ENCODE data around the gene ZNRD2. TPM values are rescaled to one million over a fixed set of nuclear protein-coding genes. Genes with fewer than 3 reads are reported as not detected.

ZNRD2 gene
- total RNA-seq, 1 experiment from 2014 or later = 45.8 TPM

- Histone ChIP-seq H2AK5ac (ENCODE audit: insufficient read length, low read length) (no peak overlapping the region), H3T11ph (ENCODE audit: low read length) (no peak overlapping the region), H3K4ac (ENCODE audit: low read depth, low read length) (no peak overlapping the region), H2BK15ac (ENCODE audit: low read depth, low read length) (no peak overlapping the region), H2AFZ (ENCODE audit: low read length) (no peak overlapping the region), H2BK20ac (ENCODE audit: low read depth, low read length, poor library complexity, severe bottlenecking) (no peak overlapping the region), H2BK5ac (ENCODE audit: insufficient read length, low read length) (no peak overlapping the region), H3K27me3 (ENCODE audit: insufficient read depth, low read length) (peaks cover 8% of the 10 kb centered on the region; the same call in 1 of the 2 replicates), H2BK12ac (ENCODE audit: insufficient read length, low read depth, low read length) (no peak overlapping the region), H3K56ac (ENCODE audit: insufficient read length, low read depth, low read length) (no peak overlapping the region), H4K8ac (replicated peaks; ENCODE audit: insufficient read length, low read depth, low read length) (no peak overlapping the region), H3K27ac (ENCODE audit: insufficient read length, low read depth, low read length) (no peak overlapping the region), H3K79me1 (ENCODE audit: insufficient read depth, low read depth, low read length, poor library complexity, severe bottlenecking) (peaks cover 4% of the 10 kb centered on the region), H3K23me2 (ENCODE audit: insufficient read length, low read depth, low read length, poor library complexity, severe bottlenecking) (peaks cover 16% of the 10 kb centered on the region), H2BK120ac (ENCODE audit: low read depth, low read length, poor library complexity, severe bottlenecking) (no peak overlapping the region), H3K79me2 (ENCODE audit: insufficient read depth, low read length) (no peaks in the 10 kb centered on the region; the same call in 1 of the 2 replicates), H3K9me3 (ENCODE audit: control insufficient read depth, low read depth, low read length) (no peaks in the 10 kb centered on the region), H4K5ac (ENCODE audit: insufficient read length, low read depth, low read length) (no peak overlapping the region), H3K4me1 (ENCODE audit: insufficient read depth, low read length) (no peaks in the 10 kb centered on the region; the same call in 1 of the 2 replicates), H3K4me2 (ENCODE audit: insufficient read depth, insufficient read length, low read length) (peak overlapping the region; percentile 60), H4K20me1 (ENCODE audit: control insufficient read depth, insufficient read depth, insufficient read length) (no peaks in the 10 kb centered on the region), H3K9ac (ENCODE audit: extremely low read depth, insufficient read length, low read length) (no peak overlapping the region), H3K14ac (ENCODE audit: insufficient read depth, low read length) (no peak overlapping the region), H3K18ac (ENCODE audit: insufficient read length, low read depth, low read length) (no peak overlapping the region), H3K23ac (ENCODE audit: insufficient read length, low read depth, low read length) (no peak overlapping the region), H4K91ac (ENCODE audit: insufficient read length, low read depth, low read length) (no peak overlapping the region)
- no peaks in the 10 kb centered on the region for H3K9me3 Mint-ChIP-seq
- no peak for TF ChIP-seq CTCF (conservative IDR thresholded peaks at IDR 0.05)
- H3K36me3 Mint-ChIP-seq (ENCODE audit: insufficient read depth in 1 of 3, low read depth in 3 of 3) = peaks cover 3 to 7% (median 6%) of the 10 kb centered on the region in 3 experiments; a peak in 4 of 7 replicates
- no peak overlapping the region; a peak in 1 of 7 replicates for H3K27ac Mint-ChIP-seq
- peaks cover 27 to 52% of the 10 kb centered on the region in 2 experiments for H3K4me1 Mint-ChIP-seq
- WGBS (ENCODE audit: extremely low coverage, insufficient read length, low lambda C conversion rate) = no CpG with 5 or more reads among the region's 28 CpGs
- peak overlapping the region; percentile 63 to 86 for H3K4me3 Mint-ChIP-seq
- H3K27me3 Mint-ChIP-seq (ENCODE audit: low read depth) = peaks cover 31% of the 10 kb centered on the region
- DNase-seq = no peak
Measured at GRCh38 chr11:65574811-65575567, 4.7 kb downstream of the ZNRD2 start.

Measured in H9 (cell line).